ENCODE measurements around the gene CHST6.

DNA sequence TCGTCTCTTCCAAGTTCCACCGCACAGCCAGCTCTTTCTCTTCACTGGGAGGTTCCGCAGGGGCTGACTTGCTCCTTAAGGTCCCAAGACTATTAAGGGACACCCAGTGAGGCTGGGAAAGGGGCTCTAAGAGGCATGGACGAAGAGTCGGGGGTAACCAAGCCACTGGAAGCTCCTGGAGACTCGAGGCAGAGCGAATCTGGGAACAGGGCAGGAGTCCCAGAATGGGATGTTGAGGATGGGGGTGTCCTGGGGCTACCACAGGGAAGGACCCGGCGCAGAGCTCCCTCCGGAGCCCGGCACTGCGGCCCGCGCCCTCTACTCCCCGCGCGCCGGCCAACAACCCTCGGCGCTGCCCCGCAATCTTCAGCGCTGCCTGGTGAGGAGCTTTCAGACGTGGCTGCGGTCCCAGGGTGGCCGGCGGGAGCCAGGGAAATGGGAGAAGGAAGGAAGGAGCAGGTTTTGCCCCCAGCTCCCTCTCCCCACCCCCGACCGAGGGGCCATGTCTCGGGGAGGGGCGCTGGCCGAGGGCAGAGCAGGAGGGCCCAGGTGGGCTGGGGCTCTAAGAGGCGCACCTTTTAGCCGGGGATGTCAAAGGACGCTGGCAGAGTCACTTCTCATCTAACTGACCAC is 40.1 kb upstream of the CHST6 start:
- TF ChIP-seq POLR2AphosphoS5 (IDR thresholded peaks at IDR 0.05; ENCODE audit: borderline replicate concordance, low read depth, low read length) (no peak), EZH2 (IDR thresholded peaks at IDR 0.05) (no peak), FOXP2 (optimal IDR thresholded peaks at IDR 0.05; ENCODE audit: control extremely low read depth, extremely low read length, insufficient read depth) (no peak)
